Smooth muscle cell (in vitro differentiated cells): ENCODE measurements around the gene BPIFA1. TPM values are rescaled to one million over a fixed set of nuclear protein-coding genes. Genes with fewer than 3 reads are reported as not detected.

ENCODE experiments used
- DNase-seq: peaks from one replicate; lab custom pipeline; 2025; ENCODE audit not compliant: unreplicated experiment; lab: John Stamatoyannopoulos, UW
- H2AFZ ChIP-seq: fragments of 200-600 bp; sonication (generic); 2 replicates; pipeline ENCODE4 v1.6.0; 2016; ENCODE audit warnings: antibody characterized with exemption, low read depth, mild to moderate bottlenecking
- H3F3A ChIP-seq: fragments of 200-600 bp; sonication (generic); 2 replicates; pipeline ENCODE4 v1.6.0; 2017; ENCODE audit warnings: antibody characterized with exemption, low read depth
- H3K27ac ChIP-seq: fragments of 200-600 bp; sonication (generic); 2 replicates; pipeline ENCODE4 v1.5.1; 2016; ENCODE audit warnings: low read depth, mild to moderate bottlenecking
- H3K27me3 ChIP-seq: fragments of 200-600 bp; sonication (generic); 2 replicates; pipeline ENCODE4 v1.6.1; 2016; ENCODE audit warnings: low read depth, mild to moderate bottlenecking
- H3K36me3 ChIP-seq: fragments of 200-600 bp; sonication (generic); 2 replicates; pipeline ENCODE4 v1.5.1; 2016; ENCODE audit warnings: low read depth
- H3K4me1 ChIP-seq: fragments of 200-600 bp; sonication (generic); 2 replicates; pipeline ENCODE4 v1.5.1; 2016; ENCODE audit warnings: low read depth
- H3K4me2 ChIP-seq: fragments of 200-600 bp; sonication (generic); 2 replicates; pipeline ENCODE4 v1.6.0; 2016; ENCODE audit warnings: mild to moderate bottlenecking
- H3K4me3 ChIP-seq: fragments of 200-600 bp; sonication (generic); 2 replicates; pipeline ENCODE4 v1.5.1; 2016; ENCODE audit warnings: mild to moderate bottlenecking
- H3K79me2 ChIP-seq: fragments of 200-600 bp; sonication (generic); 2 replicates; pipeline ENCODE4 v1.6.0; 2016; ENCODE audit warnings: low read depth, mild to moderate bottlenecking
- H3K9ac ChIP-seq: fragments of 200-600 bp; sonication (generic); 2 replicates; pipeline ENCODE4 v1.6.0; 2016; ENCODE audit warnings: low read depth
- H3K9me3 ChIP-seq: fragments of 200-600 bp; sonication (generic); replicated peaks from 2 replicates; pipeline ENCODE4 v1.5.1; 2016; ENCODE audit warnings: low read depth
- H4K20me1 ChIP-seq: fragments of 200-600 bp; sonication (generic); 2 replicates; pipeline ENCODE4 v1.6.0; 2016; ENCODE audit warnings: low read depth
- CTCF ChIP-seq: fragments of 200-600 bp; sonication (generic); IDR thresholded peaks from 2 replicates; pipeline ENCODE4 v1.5.1; 2017; ENCODE audit warnings: borderline replicate concordance, mild to moderate bottlenecking, antibody characterized with exemption; ENCODE audit not compliant: insufficient read depth, poor library complexity, severe bottlenecking
- WGBS: methylation state at CpG from one replicate; pipeline ENCODE4 v1.1.7; 2016; ENCODE audit warnings: low lambda C conversion rate; 5-methylcytosine and 5-hydroxymethylcytosine counted together
- polyA plus RNA-seq: library from polyadenylated mRNA; unstranded; fragments of >200 nt; fragmentation: Nextera tagmentation; extraction: Ambion mirVana; gene quantifications from 2 replicates; pipeline ENCODE4 v1.2.1, GENCODE V29; 2016
- total RNA-seq: library from RNA; depleted of rRNA; stranded (reverse); fragments of >200 nt; gene quantifications from 2 replicates; pipeline ENCODE4 v1.2.3, GENCODE V29; 2014

The BPIFA1 gene
- total and polyA plus RNA-seq, 2 experiments from 2014 or later = not detected

- Histone ChIP-seq H3F3A (no peaks in the 10 kb centered on the region), H2AFZ (no peak overlapping the region), H3K4me1 (no peaks in the 10 kb centered on the region), H3K36me3 (no peaks in the 10 kb centered on the region), H3K9ac (no peak overlapping the region), H3K4me2 (no peak overlapping the region), H3K4me3 (no peak overlapping the region), H3K79me2 (no peaks in the 10 kb centered on the region), H3K27me3 (peaks cover 7% of the 10 kb centered on the region), H3K27ac (no peak overlapping the region), H4K20me1 (no peaks in the 10 kb centered on the region), H3K9me3 (no peaks in the 10 kb centered on the region)
- WGBS = 87% methylated on average over 1 of the region's 1 CpG
- TF ChIP-seq CTCF = no peak
- DNase-seq = no peak
These were observed 43.8 kb upstream of the BPIFA1 start for GRCh38 chr20:33191955-33192354.

GRCh38 chr20:33192912-33193501 is 42.8 kb upstream of the BPIFA1 start:
- H3K27me3 ChIP-seq = peaks cover 7% of the 10 kb centered on the region
- H2AFZ ChIP-seq = no peak overlapping the region
- no peak for TF ChIP-seq CTCF
- no peak for DNase-seq
- no peaks in the 10 kb centered on the region for H3K9me3 ChIP-seq
- WGBS = 73% methylated on average over 8 of the region's 8 CpGs
- H3K27ac ChIP-seq = no peak overlapping the region
- no peak overlapping the region for H3K4me2 ChIP-seq
- no peaks in the 10 kb centered on the region for H4K20me1 ChIP-seq
- H3K36me3 ChIP-seq = no peaks in the 10 kb centered on the region
- no peak overlapping the region for H3K4me3 ChIP-seq
- H3K79me2 ChIP-seq = no peaks in the 10 kb centered on the region
- no peak overlapping the region for H3K9ac ChIP-seq
- no peaks in the 10 kb centered on the region for H3K4me1 ChIP-seq
- H3F3A ChIP-seq = no peaks in the 10 kb centered on the region

GRCh38 chr20:33199026-33199425 is 36.8 kb upstream of the BPIFA1 start:
- 86% methylated on average over 3 of the region's 3 CpGs for WGBS
- DNase-seq = no peak
- Histone ChIP-seq H3K4me1 (no peaks in the 10 kb centered on the region), H3K27me3 (peaks cover 42% of the 10 kb centered on the region), H4K20me1 (no peaks in the 10 kb centered on the region), H3K79me2 (no peaks in the 10 kb centered on the region), H3K36me3 (no peaks in the 10 kb centered on the region), H3K4me2 (no peak overlapping the region), H3K4me3 (no peak overlapping the region), H3F3A (no peaks in the 10 kb centered on the region), H3K9ac (no peak overlapping the region), H3K27ac (no peak overlapping the region), H2AFZ (no peak overlapping the region), H3K9me3 (no peaks in the 10 kb centered on the region)
- no peak for TF ChIP-seq CTCF

GRCh38 chr20:33202451-33202850 is 33.3 kb upstream of the BPIFA1 start:
- no peak overlapping the region for H2AFZ ChIP-seq
- H3K9me3 ChIP-seq = no peaks in the 10 kb centered on the region
- DNase-seq = no peak
- no peaks in the 10 kb centered on the region for H3K36me3 ChIP-seq
- H3K4me2 ChIP-seq = no peak overlapping the region
- 79% methylated on average over 4 of the region's 4 CpGs for WGBS
- H3K27me3 ChIP-seq = peaks cover 56% of the 10 kb centered on the region
- no peak for TF ChIP-seq CTCF
- H4K20me1 ChIP-seq = no peaks in the 10 kb centered on the region
- H3K79me2 ChIP-seq = no peaks in the 10 kb centered on the region
- no peak overlapping the region for H3K9ac ChIP-seq
- no peak overlapping the region for H3K4me3 ChIP-seq
- H3F3A ChIP-seq = no peaks in the 10 kb centered on the region
- H3K4me1 ChIP-seq = no peaks in the 10 kb centered on the region
- no peak overlapping the region for H3K27ac ChIP-seq
